HG03066 (cell line): Measurements from ENCODE around the gene GMPR.
"Not testable (repeated sequence)": the region's sequence is repeated elsewhere in the genome, so short reads cannot be mapped to it uniquely, and the experiment has no call there.

ENCODE experiments used
- ATAC-seq: cut with Tn5 transposase; IDR thresholded peaks from one replicate; pipeline ENCODE4 v1.9.1; 2021; ENCODE audit warnings: low read depth; ENCODE audit not compliant: unreplicated experiment

GMPR gene

GRCh38 chr6:16244869-16245451 lies 6.6 kb downstream of the GMPR start:
- ATAC-seq: no peak

GRCh38 chr6:16248271-16248853 lies 10.0 kb downstream of the GMPR start:
- no peak for ATAC-seq

- no peak for ATAC-seq
Measured at GRCh38 chr6:16249971-16250370, 11.6 kb downstream of the GMPR start.

- ATAC-seq: no peak
Measured at GRCh38 chr6:16251706-16252105, 13.3 kb downstream of the GMPR start.

- ATAC-seq: no peak
Measured at GRCh38 chr6:16252686-16253299, 14.4 kb downstream of the GMPR start.

- no peak for ATAC-seq
Measured at GRCh38 chr6:16253399-16254144, 15.2 kb downstream of the GMPR start.

- ATAC-seq: no peak
Measured at GRCh38 chr6:16254535-16254934, 16.1 kb downstream of the GMPR start.

- ATAC-seq: no peak
Measured at GRCh38 chr6:16256781-16257180, 18.4 kb downstream of the GMPR start.

GRCh38 chr6:16257999-16258708 lies 19.8 kb downstream of the GMPR start:
- no peak for ATAC-seq

GRCh38 chr6:16258709-16259075 lies 20.3 kb downstream of the GMPR start:
- no peak for ATAC-seq

GRCh38 chr6:16259604-16260003 lies 21.2 kb downstream of the GMPR start:
- not testable (repeated sequence) for ATAC-seq

GRCh38 chr6:16260602-16261001 lies 22.2 kb downstream of the GMPR start:
- ATAC-seq: not testable (repeated sequence)

- not testable (repeated sequence) for ATAC-seq
Measured at GRCh38 chr6:16262773-16263172, 24.4 kb downstream of the GMPR start.

- ATAC-seq: not testable (repeated sequence)
Measured at GRCh38 chr6:16263464-16264099, 25.2 kb downstream of the GMPR start.

GRCh38 chr6:16264785-16265184 lies 26.4 kb downstream of the GMPR start:
- ATAC-seq: no peak

- no peak for ATAC-seq
Measured at GRCh38 chr6:16265351-16266341, 27.3 kb downstream of the GMPR start.

GRCh38 chr6:16267428-16268263 lies 29.3 kb downstream of the GMPR start:
- no peak for ATAC-seq

GRCh38 chr6:16269442-16270070 lies 31.2 kb downstream of the GMPR start:
- ATAC-seq: not testable (repeated sequence)
